GM21367 (cell line): ENCODE measurements around the gene SFSWAP.
"Not testable (repeated sequence)": the region's sequence is repeated elsewhere in the genome, so short reads cannot be mapped to it uniquely, and the experiment has no call there.

Experiments
- ATAC-seq: cut with Tn5 transposase; IDR thresholded peaks from one replicate; pipeline ENCODE4 v1.9.1; 2021; ENCODE audit not compliant: unreplicated experiment

The SFSWAP gene

GRCh38 chr12:131805421-131805820 is 94.5 kb downstream of the SFSWAP start:
- no peak for ATAC-seq

GRCh38 chr12:131806674-131807073 is 95.8 kb downstream of the SFSWAP start:
- no peak for ATAC-seq

GRCh38 chr12:131808744-131809371 is 98.0 kb downstream of the SFSWAP start:
- no peak for ATAC-seq

- ATAC-seq: not testable (repeated sequence)
These were observed 98.8 kb downstream of the SFSWAP start for GRCh38 chr12:131809476-131810254.

GRCh38 chr12:131810726-131811125 is 99.8 kb downstream of the SFSWAP start:
- no peak for ATAC-seq

GRCh38 chr12:131815131-131815530 is 104.2 kb downstream of the SFSWAP start:
- ATAC-seq: no peak

DNA sequence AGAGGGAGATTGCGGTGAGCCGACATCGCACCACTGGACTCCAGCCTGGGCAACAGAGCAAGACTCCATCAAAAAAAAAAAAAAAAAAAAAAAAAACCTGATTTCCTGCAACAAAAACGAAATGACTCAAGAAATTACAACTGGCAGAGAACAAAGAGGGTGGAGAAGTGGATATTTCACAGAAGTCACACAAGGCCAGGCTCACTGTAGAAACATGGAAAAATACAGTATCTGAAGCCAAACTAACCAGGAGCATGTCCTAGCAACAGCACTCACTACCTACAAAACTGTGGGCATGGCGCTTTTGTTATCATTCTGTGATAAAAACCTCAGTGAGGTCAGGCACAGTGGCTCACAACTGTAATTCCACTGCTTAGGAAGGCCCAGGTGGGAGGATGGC is 105.6 kb downstream of the SFSWAP start:
- no peak for ATAC-seq

GRCh38 chr12:131817241-131817640 is 106.4 kb downstream of the SFSWAP start:
- ATAC-seq: no peak

DNA sequence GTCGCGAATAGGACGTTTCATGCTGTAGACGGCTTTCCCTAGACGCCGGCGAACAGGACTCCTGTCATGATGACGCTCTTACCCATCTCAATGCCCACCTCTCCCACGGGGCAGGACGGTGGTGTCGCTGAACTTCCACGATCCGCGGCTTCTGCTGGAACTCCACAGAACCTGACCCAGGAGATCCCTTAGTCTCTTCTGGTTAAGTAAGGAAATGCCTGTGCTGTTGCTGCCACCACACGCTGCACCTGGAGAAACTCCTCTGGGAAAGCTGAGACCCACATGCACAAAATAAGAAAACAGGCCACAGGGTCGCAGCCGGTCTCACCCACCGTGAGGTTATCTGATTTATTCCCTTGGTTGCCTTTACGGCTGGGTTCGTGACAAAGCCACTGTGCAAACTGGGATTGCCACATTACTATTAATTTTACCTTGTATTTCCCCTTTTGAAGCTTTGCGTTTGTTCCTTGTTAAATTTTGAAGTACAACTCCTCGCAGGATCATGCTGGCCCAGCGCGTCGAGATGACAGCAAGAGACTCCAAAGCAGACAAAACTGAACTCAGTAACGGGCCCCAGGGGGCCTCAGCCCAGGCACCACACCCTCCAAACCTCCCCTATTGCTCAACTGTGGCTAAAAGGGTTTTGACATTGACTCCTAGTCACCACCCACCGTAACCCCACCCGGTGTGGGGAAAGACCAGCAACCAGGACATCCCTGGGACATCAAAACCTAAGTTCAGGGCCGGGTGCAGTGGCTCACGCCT is 108.1 kb downstream of the SFSWAP start:
- no peak for ATAC-seq

- no peak for ATAC-seq
These were observed 113.6 kb downstream of the SFSWAP start for GRCh38 chr12:131824450-131824849.

- ATAC-seq: no peak
These were observed 114.4 kb downstream of the SFSWAP start for GRCh38 chr12:131825146-131825892.

- no peak for ATAC-seq
These were observed 115.4 kb downstream of the SFSWAP start for GRCh38 chr12:131826097-131826928.

- ATAC-seq: no peak
These were observed 117.2 kb downstream of the SFSWAP start, which contains the start of gene MMP17 for GRCh38 chr12:131827961-131828534. Gene MMP17, plus strand, starts transcription at chr12:131828393. Its CDS starts 102 bp downstream, at chr12:131828495.

DNA sequence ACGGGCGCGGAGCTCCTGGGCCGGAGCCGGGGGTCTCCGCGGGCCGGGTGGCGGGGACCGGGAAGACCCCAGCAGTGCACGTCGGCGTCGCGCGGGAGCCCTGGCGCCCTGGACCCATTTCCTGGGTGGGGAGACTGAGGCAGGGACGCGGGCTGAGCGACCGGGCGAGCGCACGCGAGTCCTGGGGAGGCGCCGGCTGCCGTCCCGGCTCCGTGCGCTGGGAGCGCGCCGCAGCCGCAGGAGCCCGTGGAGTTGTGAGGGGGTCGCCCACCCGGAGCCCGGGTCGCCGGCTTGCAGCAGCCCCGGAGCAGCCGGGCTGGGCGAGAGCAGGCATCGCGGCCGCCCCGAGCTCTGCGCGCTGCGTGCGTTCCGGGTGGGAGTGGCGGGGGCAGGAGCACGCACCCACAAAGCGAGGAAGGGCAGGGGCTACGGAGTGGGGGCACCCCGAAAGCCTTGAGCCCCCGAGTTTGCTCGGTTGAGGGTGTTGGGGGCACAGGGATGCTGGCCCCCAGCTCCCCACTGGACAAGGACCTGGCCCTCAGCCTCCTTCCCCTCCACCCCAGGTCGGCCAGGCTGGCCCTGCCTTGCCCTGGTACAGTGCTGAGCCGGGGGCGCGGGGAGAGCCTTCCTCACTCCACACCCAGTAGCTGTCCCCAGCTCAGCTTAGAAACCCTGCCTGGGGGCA is 117.9 kb downstream of the SFSWAP start:
- no peak for ATAC-seq

GRCh38 chr12:131829356-131829747 is 118.5 kb downstream of the SFSWAP start:
- no peak for ATAC-seq

DNA sequence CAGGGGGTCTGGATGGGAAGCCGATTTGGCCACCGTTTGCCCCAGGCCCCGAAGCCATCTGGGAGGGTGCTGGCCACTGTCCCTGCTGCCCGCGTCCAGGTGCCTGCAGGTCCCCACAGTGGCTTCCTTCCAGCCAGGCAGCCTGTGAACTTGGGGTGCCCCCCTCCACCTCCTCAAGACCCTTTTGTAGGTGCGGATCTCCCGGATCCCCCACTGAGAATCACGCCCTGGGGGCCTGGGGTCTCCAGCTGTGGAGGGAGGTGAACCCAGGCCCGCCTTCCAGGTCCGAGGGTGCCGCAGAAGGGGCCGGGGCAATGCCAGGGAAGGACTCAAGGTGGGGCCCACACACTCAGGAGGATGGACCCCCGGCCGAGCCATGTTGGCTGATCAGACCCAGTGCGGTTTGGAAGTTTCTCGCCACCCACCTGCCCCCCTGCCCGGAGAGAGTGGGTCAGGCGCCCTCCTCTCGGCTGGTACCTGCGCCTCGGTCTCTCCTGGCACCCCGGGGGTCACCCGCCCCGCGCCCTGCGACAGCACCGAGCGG is 119.0 kb downstream of the SFSWAP start:
- no peak for ATAC-seq

- ATAC-seq: peak; percentile 47
These were observed 119.5 kb downstream of the SFSWAP start for GRCh38 chr12:131830335-131830913.

- ATAC-seq: no peak
These were observed 120.2 kb downstream of the SFSWAP start for GRCh38 chr12:131830914-131831571.
